AG10803 (cell line): ENCODE results near the gene PANK1.
A peak's percentile ranks its signal among the peaks of the same experiment; 100 is the strongest.

Source experiments
- DNase-seq: peaks from one replicate; pipeline ENCODE4 v3.0.0; 2010; ENCODE audit warnings: low read depth
- H3K4me3 ChIP-seq: 2 replicates; pipeline ENCODE4 v1.5.1; 2011; ENCODE audit warnings: mild to moderate bottlenecking, low read length, control low read depth
- CTCF ChIP-seq: conservative IDR thresholded peaks from 2 replicates; pipeline ENCODE4 v1.5.1; 2011; ENCODE audit warnings: mild to moderate bottlenecking, low read length, control low read depth, inconsistent platforms

The PANK1 gene

GRCh38 chr10:89576022-89576421 is 69.0 kb downstream of the PANK1 start:
- no peak for TF ChIP-seq CTCF
- no peak for DNase-seq
- H3K4me3 ChIP-seq, result no peak overlapping the region

GRCh38 chr10:89575031-89575430 is 70.0 kb downstream of the PANK1 start:
- no peak for DNase-seq
- H3K4me3 ChIP-seq, result no peak overlapping the region
- TF ChIP-seq CTCF, result no peak

- DNase-seq, result no peak
These were observed 70.7 kb downstream of the PANK1 start for GRCh38 chr10:89574368-89574767.

GRCh38 chr10:89567576-89568245 is 77.3 kb downstream of the PANK1 start:
- peak; percentile 5 for DNase-seq
- H3K4me3 ChIP-seq, result no peak overlapping the region
- TF ChIP-seq CTCF, result no peak

More at GRCh38 chr10:89574368-89574767, 70.7 kb downstream of the PANK1 start:
- no peak overlapping the region for H3K4me3 ChIP-seq
- no peak for TF ChIP-seq CTCF

GRCh38 chr10:89566992-89567391 is 78.0 kb downstream of the PANK1 start:
- H3K4me3 ChIP-seq, result no peak overlapping the region
- TF ChIP-seq CTCF, result no peak
- DNase-seq, result no peak

- TF ChIP-seq CTCF, result no peak
- DNase-seq, result no peak
- no peak overlapping the region for H3K4me3 ChIP-seq
These were observed 78.7 kb downstream of the PANK1 start for GRCh38 chr10:89566095-89566950.

GRCh38 chr10:89565180-89565579 is 79.9 kb downstream of the PANK1 start:
- H3K4me3 ChIP-seq, result no peak overlapping the region
- no peak for TF ChIP-seq CTCF
- no peak for DNase-seq
